HG03432 (cell line): ENCODE data around the gene EEIG1.
"Not testable (repeated sequence)": the region's sequence is repeated elsewhere in the genome, so short reads cannot be mapped to it uniquely, and the experiment has no call there.

Experiments used
- ATAC-seq: cut with Tn5 transposase; IDR thresholded peaks from one replicate; pipeline ENCODE4 v1.9.1; 2021; ENCODE audit warnings: mild to moderate bottlenecking, moderate library complexity; ENCODE audit not compliant: unreplicated experiment

The EEIG1 gene

GRCh38 chr9:127980706-127981558, at the start of gene EEIG1:
TSS of gene EEIG1 (minus strand) at chr9:127980989. CDS start at chr9:127980137, 852 bp downstream.
- peak; percentile 77 for ATAC-seq

- ATAC-seq: no peak
Measured at GRCh38 chr9:128027705-128028104, 46.9 kb upstream of the EEIG1 start.

- peak; percentile 17 for ATAC-seq
Measured at GRCh38 chr9:128026773-128027541, 46.2 kb upstream of the EEIG1 start.

- peak; percentile 35 for ATAC-seq
Measured at GRCh38 chr9:128026255-128026772, 45.5 kb upstream of the EEIG1 start.

- ATAC-seq: no peak
Measured at GRCh38 chr9:128025736-128026135, 44.9 kb upstream of the EEIG1 start.

GRCh38 chr9:128024761-128025308, 44.0 kb upstream of the EEIG1 start:
- no peak for ATAC-seq

- not testable (repeated sequence) for ATAC-seq
Measured at GRCh38 chr9:128023671-128024070, 42.9 kb upstream of the EEIG1 start.

GRCh38 chr9:128022886-128023285, 42.1 kb upstream of the EEIG1 start:
- no peak for ATAC-seq

- ATAC-seq: no peak
Measured at GRCh38 chr9:128021098-128021497, 40.3 kb upstream of the EEIG1 start.

GRCh38 chr9:128020692-128021091, 39.9 kb upstream of the EEIG1 start:
- no peak for ATAC-seq

- ATAC-seq: no peak
Measured at GRCh38 chr9:128015696-128016095, 34.9 kb upstream of the EEIG1 start.

- no peak for ATAC-seq
Measured at GRCh38 chr9:128011071-128011817, 30.5 kb upstream of the EEIG1 start.

GRCh38 chr9:128009639-128010038, 28.9 kb upstream of the EEIG1 start:
- ATAC-seq: no peak

- ATAC-seq: no peak
Measured at GRCh38 chr9:128008171-128008570, 27.4 kb upstream of the EEIG1 start.

GRCh38 chr9:128007566-128008138, 26.9 kb upstream of the EEIG1 start:
- peak; percentile 68 for ATAC-seq

- ATAC-seq: no peak
Measured at GRCh38 chr9:128006332-128006996, 25.7 kb upstream of the EEIG1 start.

GRCh38 chr9:128005923-128006322, 25.1 kb upstream of the EEIG1 start:
- ATAC-seq: no peak

- no peak for ATAC-seq
Measured at GRCh38 chr9:128003966-128004604, 23.3 kb upstream of the EEIG1 start.

- ATAC-seq: no peak
Measured at GRCh38 chr9:128002959-128003358, 22.2 kb upstream of the EEIG1 start.
